Type B pancreatic cell (in vitro differentiated cells): ENCODE measurements around the gene MAPK14. TPM values are rescaled to one million over a fixed set of nuclear protein-coding genes. Genes with fewer than 3 reads are reported as not detected.
A peak's percentile ranks its signal among the peaks of the same experiment; 100 is the strongest.

Experiments
- DNase-seq: peaks from one replicate; pipeline ENCODE4 v3.0.0; 2021; ENCODE audit warnings: mixed read lengths; ENCODE audit not compliant: unreplicated experiment; ENCODE audit errors: extremely low spot score
- H3K27ac Mint-ChIP-seq: 2 replicates; pipeline ENCODE4 v1.8.0; 2021; ENCODE audit warnings: mild to moderate bottlenecking, mixed read lengths
- H3K27me3 Mint-ChIP-seq: 2 replicates; pipeline ENCODE4 v1.8.0; 2021; ENCODE audit warnings: mixed read lengths
- H3K36me3 Mint-ChIP-seq: 2 replicates; pipeline ENCODE4 v1.8.0; 2021; ENCODE audit warnings: mixed read lengths
- H3K4me1 Mint-ChIP-seq: one replicate; pipeline ENCODE4 v1.8.0; 2021; ENCODE audit warnings: mixed read lengths; ENCODE audit not compliant: unreplicated experiment
- H3K4me3 Mint-ChIP-seq: 2 replicates; pipeline ENCODE4 v1.8.0; 2021; ENCODE audit warnings: mild to moderate bottlenecking, mixed read lengths
- H3K9me3 Mint-ChIP-seq: 2 replicates; pipeline ENCODE4 v1.8.0; 2021; ENCODE audit warnings: mixed read lengths
- total RNA-seq: library from RNA; stranded (reverse); gene quantifications from 2 replicates; pipeline ENCODE4 v1.2.1, GENCODE V29; 2021; ENCODE audit warnings: low replicate concordance
- TF ChIP-seq, protein P1 (sequence below): fragments of 200-600 bp; sonication (generic); conservative IDR thresholded peaks from 2 replicates; pipeline ENCODE4 v1.5.0; 2021; ENCODE audit warnings: antibody characterized with exemption, mild to moderate bottlenecking

MAPK14 gene
- total RNA-seq, 1 donor from 2014 or later: 40.1 TPM

DNA sequence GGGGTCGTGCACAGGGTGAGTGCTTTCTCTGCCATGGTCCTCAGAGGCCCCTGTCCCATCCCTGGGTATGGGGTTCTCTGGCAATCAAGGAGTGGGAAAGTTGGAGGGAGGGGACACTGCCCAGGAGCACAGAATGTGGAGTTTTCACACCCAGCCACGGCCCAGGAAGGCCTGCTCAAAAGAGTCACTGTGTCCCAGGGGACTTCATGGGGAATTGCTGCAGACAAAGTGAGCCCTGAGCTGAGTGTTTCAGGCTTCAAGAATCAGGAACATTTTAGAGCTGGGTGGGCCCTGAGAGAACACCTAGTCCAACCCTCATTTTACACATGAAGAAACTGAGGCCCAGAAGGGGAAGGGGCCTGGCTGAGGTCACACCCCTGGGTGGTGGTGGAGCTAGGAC lies 108.4 kb downstream of the MAPK14 start:
- no peak for DNase-seq
- TF ChIP-seq, protein P1, sequence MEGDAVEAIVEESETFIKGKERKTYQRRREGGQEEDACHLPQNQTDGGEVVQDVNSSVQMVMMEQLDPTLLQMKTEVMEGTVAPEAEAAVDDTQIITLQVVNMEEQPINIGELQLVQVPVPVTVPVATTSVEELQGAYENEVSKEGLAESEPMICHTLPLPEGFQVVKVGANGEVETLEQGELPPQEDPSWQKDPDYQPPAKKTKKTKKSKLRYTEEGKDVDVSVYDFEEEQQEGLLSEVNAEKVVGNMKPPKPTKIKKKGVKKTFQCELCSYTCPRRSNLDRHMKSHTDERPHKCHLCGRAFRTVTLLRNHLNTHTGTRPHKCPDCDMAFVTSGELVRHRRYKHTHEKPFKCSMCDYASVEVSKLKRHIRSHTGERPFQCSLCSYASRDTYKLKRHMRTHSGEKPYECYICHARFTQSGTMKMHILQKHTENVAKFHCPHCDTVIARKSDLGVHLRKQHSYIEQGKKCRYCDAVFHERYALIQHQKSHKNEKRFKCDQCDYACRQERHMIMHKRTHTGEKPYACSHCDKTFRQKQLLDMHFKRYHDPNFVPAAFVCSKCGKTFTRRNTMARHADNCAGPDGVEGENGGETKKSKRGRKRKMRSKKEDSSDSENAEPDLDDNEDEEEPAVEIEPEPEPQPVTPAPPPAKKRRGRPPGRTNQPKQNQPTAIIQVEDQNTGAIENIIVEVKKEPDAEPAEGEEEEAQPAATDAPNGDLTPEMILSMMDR: no peak
- no peak overlapping the region for H3K27ac Mint-ChIP-seq
- H3K4me1 Mint-ChIP-seq: peaks cover 37% of the 10 kb centered on the region
- no peaks in the 10 kb centered on the region for H3K27me3 Mint-ChIP-seq
- H3K4me3 Mint-ChIP-seq: no peak overlapping the region
- H3K36me3 Mint-ChIP-seq: peaks cover 5% of the 10 kb centered on the region
- H3K9me3 Mint-ChIP-seq: no peaks in the 10 kb centered on the region

DNA sequence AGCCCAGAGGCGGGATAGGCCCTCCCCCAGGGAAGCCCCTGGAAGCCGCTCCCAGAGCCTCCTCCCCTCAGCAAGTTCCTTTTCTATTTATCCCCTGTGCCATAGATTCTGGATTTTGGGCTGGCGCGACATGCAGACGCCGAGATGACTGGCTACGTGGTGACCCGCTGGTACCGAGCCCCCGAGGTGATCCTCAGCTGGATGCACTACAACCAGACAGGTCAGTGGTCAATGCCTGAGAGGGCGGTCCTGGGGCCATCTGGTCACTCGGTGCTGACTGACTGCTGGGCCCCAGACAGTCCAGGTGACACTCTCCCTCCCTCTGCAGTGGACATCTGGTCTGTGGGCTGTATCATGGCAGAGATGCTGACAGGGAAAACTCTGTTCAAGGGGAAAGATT lies 108.9 kb downstream of the MAPK14 start:
- peaks cover 34% of the 10 kb centered on the region for H3K4me1 Mint-ChIP-seq
- TF ChIP-seq, protein P1: no peak
- DNase-seq: no peak
- peak overlapping the region; percentile 46 for H3K27ac Mint-ChIP-seq
- no peak overlapping the region for H3K4me3 Mint-ChIP-seq
- no peaks in the 10 kb centered on the region for H3K9me3 Mint-ChIP-seq
- H3K36me3 Mint-ChIP-seq: peaks cover 5% of the 10 kb centered on the region
- no peaks in the 10 kb centered on the region for H3K27me3 Mint-ChIP-seq

DNA sequence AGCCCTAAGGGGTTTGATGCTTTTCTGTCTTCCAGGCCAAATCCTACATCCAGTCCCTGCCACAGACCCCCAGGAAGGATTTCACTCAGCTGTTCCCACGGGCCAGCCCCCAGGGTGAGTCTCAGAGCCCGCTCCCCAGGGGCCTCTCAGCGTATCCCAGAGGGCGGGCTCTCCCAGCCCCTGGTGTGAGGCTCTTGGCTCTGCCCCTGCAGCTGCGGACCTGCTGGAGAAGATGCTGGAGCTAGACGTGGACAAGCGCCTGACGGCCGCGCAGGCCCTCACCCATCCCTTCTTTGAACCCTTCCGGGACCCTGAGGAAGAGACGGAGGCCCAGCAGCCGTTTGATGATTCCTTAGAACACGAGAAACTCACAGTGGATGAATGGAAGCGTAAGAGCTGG lies 111.1 kb downstream of the MAPK14 start:
- Mint-ChIP-seq H3K4me1 (peaks cover 13% of the 10 kb centered on the region), H3K9me3 (no peaks in the 10 kb centered on the region), H3K36me3 (peaks cover 2% of the 10 kb centered on the region), H3K4me3 (no peak overlapping the region), H3K27me3 (no peaks in the 10 kb centered on the region), H3K27ac (no peak overlapping the region)
- no peak for DNase-seq
- TF ChIP-seq, protein P1: no peak

DNA sequence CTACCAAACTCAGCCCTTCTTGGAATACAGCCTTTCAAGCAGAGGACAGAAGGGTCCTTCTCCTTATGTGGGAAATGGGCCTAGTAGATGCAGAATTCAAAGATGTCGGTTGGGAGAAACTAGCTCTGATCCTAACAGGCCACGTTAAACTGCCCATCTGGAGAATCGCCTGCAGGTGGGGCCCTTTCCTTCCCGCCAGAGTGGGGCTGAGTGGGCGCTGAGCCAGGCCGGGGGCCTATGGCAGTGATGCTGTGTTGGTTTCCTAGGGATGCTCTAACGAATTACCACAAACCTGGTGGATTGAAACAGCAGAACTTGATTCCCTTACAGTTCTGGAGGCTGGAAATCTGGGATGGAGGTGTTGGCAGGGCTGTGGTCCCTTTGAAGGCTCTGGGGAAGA lies 111.8 kb downstream of the MAPK14 start:
- H3K36me3 Mint-ChIP-seq: no peaks in the 10 kb centered on the region

DNA sequence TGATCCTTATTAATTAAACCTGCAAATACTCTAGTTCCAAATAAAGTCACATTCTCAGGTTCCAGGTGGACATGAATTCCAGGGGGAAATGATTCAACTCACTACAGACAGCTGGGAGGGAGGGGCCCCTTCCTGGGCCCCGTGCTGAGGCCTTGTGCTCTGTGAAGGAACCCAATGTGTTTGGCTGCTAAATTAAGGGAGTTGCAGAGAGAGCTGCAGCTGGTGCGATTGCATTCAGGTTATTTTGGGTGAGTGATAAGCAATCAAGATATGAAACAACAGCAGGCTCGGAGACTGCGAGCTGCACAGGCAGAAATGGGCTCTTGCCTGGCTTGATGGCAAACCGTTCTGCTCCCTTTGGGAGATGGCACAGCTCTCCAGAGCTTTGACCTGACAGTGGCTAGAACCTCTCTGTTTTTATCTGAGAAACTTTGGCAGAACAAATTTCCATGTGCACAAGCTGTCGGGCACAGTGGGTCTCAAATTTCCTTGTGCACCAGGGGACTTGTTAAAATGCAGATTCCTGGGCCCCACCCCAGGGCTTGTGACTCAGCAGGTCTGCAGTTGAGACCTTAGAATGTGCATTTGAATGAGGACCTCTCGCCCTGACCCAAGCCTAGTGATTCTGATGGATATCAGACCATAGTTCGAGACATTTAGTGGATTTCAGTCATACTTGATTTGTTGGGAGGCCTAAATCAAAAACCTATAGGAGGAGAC lies 112.5 kb downstream of the MAPK14 start:
- H3K27ac Mint-ChIP-seq: no peak overlapping the region
- H3K9me3 Mint-ChIP-seq: no peaks in the 10 kb centered on the region
- no peak overlapping the region for H3K4me3 Mint-ChIP-seq
- no peaks in the 10 kb centered on the region for H3K36me3 Mint-ChIP-seq
- TF ChIP-seq, protein P1: no peak
- H3K4me1 Mint-ChIP-seq: peaks cover 10% of the 10 kb centered on the region
- no peak for DNase-seq
- H3K27me3 Mint-ChIP-seq: no peaks in the 10 kb centered on the region

More for the DNA sequence above, 111.8 kb downstream of the MAPK14 start:
- DNase-seq: no peak
- Mint-ChIP-seq H3K27ac (no peak overlapping the region), H3K9me3 (no peaks in the 10 kb centered on the region), H3K4me1 (peaks cover 10% of the 10 kb centered on the region), H3K4me3 (no peak overlapping the region), H3K27me3 (no peaks in the 10 kb centered on the region)
- TF ChIP-seq, protein P1: peak; percentile 53
